ENCODE measurements around the gene KATNAL1. TPM values are rescaled to one million over a fixed set of nuclear protein-coding genes. Genes with fewer than 3 reads are reported as not detected.

KATNAL1 gene
- total RNA-seq, 1 experiment from 2014 or later: 5.1 TPM

- Mint-ChIP-seq H3K4me1 (ENCODE audit: low read depth, unreplicated experiment) (peaks cover 11% of the 10 kb centered on the region), H3K27me3 (ENCODE audit: unreplicated experiment) (peaks cover 28% of the 10 kb centered on the region), H3K4me3 (ENCODE audit: low read depth, unreplicated experiment) (no peak overlapping the region), H3K36me3 (ENCODE audit: insufficient read depth, unreplicated experiment) (no peaks in the 10 kb centered on the region), H3K9me3 (ENCODE audit: low read depth, unreplicated experiment) (no peaks in the 10 kb centered on the region), H3K27ac (ENCODE audit: unreplicated experiment) (no peak overlapping the region)
- no TSS peak for BruUV-seq (replicated peaks)
- CTCF ChIA-PET: no interaction called here
- no peak for TF ChIP-seq CTCF (IDR thresholded peaks at IDR 0.05; ENCODE audit: unreplicated experiment)
- DNase-seq: no peak
- intact Hi-C loops (cut with micrococcal nuclease; ENCODE audit: unreplicated experiment): no loop called here
These were observed 143.9 kb downstream of the KATNAL1 start for GRCh38 chr13:30163441-30163840.

GRCh38 chr13:30159446-30159839 is 147.9 kb downstream of the KATNAL1 start:
- Mint-ChIP-seq H3K27me3 (ENCODE audit: unreplicated experiment) (peaks cover 17% of the 10 kb centered on the region), H3K27ac (ENCODE audit: unreplicated experiment) (no peak overlapping the region), H3K4me3 (ENCODE audit: low read depth, unreplicated experiment) (no peak overlapping the region), H3K36me3 (ENCODE audit: insufficient read depth, unreplicated experiment) (no peaks in the 10 kb centered on the region), H3K4me1 (ENCODE audit: low read depth, unreplicated experiment) (peaks cover 11% of the 10 kb centered on the region), H3K9me3 (ENCODE audit: low read depth, unreplicated experiment) (no peaks in the 10 kb centered on the region)
- no TSS peak for BruUV-seq (replicated peaks)
- CTCF ChIA-PET: interaction anchor here (3.4 kb wide), 1 partner anchor 27 kb away, joined by 17 read pairs; no protein-coding TSS in a partner anchor
- no peak for TF ChIP-seq CTCF (IDR thresholded peaks at IDR 0.05; ENCODE audit: unreplicated experiment)
- intact Hi-C loops (cut with micrococcal nuclease; ENCODE audit: unreplicated experiment): no loop called here
- no peak for DNase-seq

- DNase-seq: peak; percentile 9
- Mint-ChIP-seq H3K27me3 (ENCODE audit: unreplicated experiment) (peaks cover 22% of the 10 kb centered on the region), H3K36me3 (ENCODE audit: insufficient read depth, unreplicated experiment) (no peaks in the 10 kb centered on the region), H3K4me1 (ENCODE audit: low read depth, unreplicated experiment) (peaks cover 11% of the 10 kb centered on the region), H3K4me3 (ENCODE audit: low read depth, unreplicated experiment) (no peak overlapping the region), H3K27ac (ENCODE audit: unreplicated experiment) (no peak overlapping the region), H3K9me3 (ENCODE audit: low read depth, unreplicated experiment) (no peaks in the 10 kb centered on the region)
- no TSS peak for BruUV-seq (replicated peaks)
- intact Hi-C loops (cut with micrococcal nuclease; ENCODE audit: unreplicated experiment): loop anchor here (1.0 kb wide), 1 partner anchor 27 kb away; no protein-coding TSS in a partner anchor
- CTCF ChIA-PET: interaction anchor here (3.4 kb wide), 1 partner anchor 26 kb away, joined by 17 read pairs; no protein-coding TSS in a partner anchor
- TF ChIP-seq CTCF (IDR thresholded peaks at IDR 0.05; ENCODE audit: unreplicated experiment): no peak
These were observed 148.4 kb downstream of the KATNAL1 start for GRCh38 chr13:30158774-30159445.

DNA sequence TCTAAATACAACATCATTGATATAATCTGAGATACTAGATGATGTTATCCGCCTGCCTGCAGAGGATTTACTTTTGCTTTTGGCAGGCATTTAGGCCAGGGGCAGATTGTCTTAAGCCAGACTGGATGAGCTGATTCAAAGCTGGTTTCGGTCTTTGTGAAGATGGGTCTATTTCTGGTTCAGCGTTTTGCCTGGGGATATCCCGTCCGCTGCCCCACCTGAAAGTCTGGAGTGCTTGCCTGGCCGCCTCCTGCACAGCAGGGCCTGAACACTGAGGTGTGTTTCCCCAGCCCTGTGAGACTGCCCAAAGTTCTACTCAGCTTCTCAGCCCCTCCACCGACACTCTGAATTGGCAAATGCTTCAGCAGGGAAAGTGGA is 149.7 kb downstream of the KATNAL1 start:
- no peak overlapping the region for H3K27ac Mint-ChIP-seq (ENCODE audit: unreplicated experiment)
- peaks cover 11% of the 10 kb centered on the region for H3K4me1 Mint-ChIP-seq (ENCODE audit: low read depth, unreplicated experiment)
- H3K27me3 Mint-ChIP-seq (ENCODE audit: unreplicated experiment): peaks cover 25% of the 10 kb centered on the region
- H3K4me3 Mint-ChIP-seq (ENCODE audit: low read depth, unreplicated experiment): no peak overlapping the region
- no TSS peak for BruUV-seq (replicated peaks)
- H3K36me3 Mint-ChIP-seq (ENCODE audit: insufficient read depth, unreplicated experiment): no peaks in the 10 kb centered on the region
- H3K9me3 Mint-ChIP-seq (ENCODE audit: low read depth, unreplicated experiment): no peaks in the 10 kb centered on the region
- CTCF ChIA-PET: interaction anchor here (3.4 kb wide), 1 partner anchor 25 kb away, joined by 17 read pairs; no protein-coding TSS in a partner anchor
- DNase-seq: no peak
- intact Hi-C loops (cut with micrococcal nuclease; ENCODE audit: unreplicated experiment): no loop called here
- no peak for TF ChIP-seq CTCF (IDR thresholded peaks at IDR 0.05; ENCODE audit: unreplicated experiment)
